Mesodermal cell (in vitro differentiated cells): ENCODE data around the gene SDK1.
A peak's percentile ranks its signal among the peaks of the same experiment; 100 is the strongest.

Experiments used
- H3K27ac ChIP-seq: 2 replicates; pipeline ENCODE4 v1.7.0; 2013; ENCODE audit warnings: mild to moderate bottlenecking, low read depth, low read length, moderate library complexity; ENCODE audit not compliant: severe bottlenecking
- H3K36me3 ChIP-seq: 2 replicates; pipeline ENCODE4 v1.7.1; 2013; ENCODE audit warnings: mild to moderate bottlenecking, low read length, moderate library complexity; ENCODE audit not compliant: control insufficient read depth, insufficient read depth
- H3K4me1 ChIP-seq: one replicate; pipeline ENCODE4 v1.7.1; 2013; ENCODE audit warnings: mild to moderate bottlenecking, low read length; ENCODE audit not compliant: insufficient read depth, control insufficient read depth, poor library complexity, severe bottlenecking
- H3K4me3 ChIP-seq: 2 replicates; pipeline ENCODE4 v1.7.0; 2013; ENCODE audit warnings: low read length, control low read depth, mild to moderate bottlenecking; ENCODE audit not compliant: insufficient read depth, poor library complexity, severe bottlenecking; ENCODE audit errors: extremely low read depth
- H3K9me3 ChIP-seq: 2 replicates; pipeline ENCODE4 v1.7.1; 2013; ENCODE audit warnings: mild to moderate bottlenecking, low read length, moderate library complexity; ENCODE audit not compliant: control insufficient read depth
- WGBS, 2 experiments: methylation state at CpG; one replicate each; pipeline ENCODE4 v1.1.5; 2013; ENCODE audit warnings: missing lambda C conversion rate in 2 of 2; ENCODE audit not compliant: insufficient coverage in 2 of 2; 5-methylcytosine and 5-hydroxymethylcytosine counted together

Gene SDK1

DNA sequence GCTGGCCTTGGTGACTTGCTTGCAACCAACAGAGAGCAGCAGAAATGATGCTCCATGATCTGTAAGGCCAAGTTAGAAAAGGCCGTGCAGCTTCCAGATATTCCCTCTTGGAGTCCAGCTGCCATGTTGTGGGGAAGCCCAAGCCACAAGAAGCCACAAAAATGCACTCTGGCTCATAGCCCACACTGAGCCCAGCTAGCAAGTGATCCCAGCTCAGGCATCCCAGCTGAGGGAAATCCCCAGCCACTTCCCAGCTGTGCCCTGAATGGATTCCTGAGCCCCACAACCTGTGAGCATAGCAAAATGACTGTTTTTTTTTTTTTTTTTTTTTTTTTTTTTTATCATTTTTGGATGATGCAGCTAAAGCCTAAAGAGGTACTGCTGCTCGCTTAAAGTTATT is 11.1 kb upstream of the SDK1 start:
- H3K4me1 ChIP-seq = no peaks in the 10 kb centered on the region
- H3K9me3 ChIP-seq = peaks cover 3% of the 10 kb centered on the region
- WGBS, 2 experiments = 63 to 89% methylated on average over 1 of the region's 2 CpGs
- no peaks in the 10 kb centered on the region for H3K36me3 ChIP-seq
- no peak overlapping the region for H3K4me3 ChIP-seq
- H3K27ac ChIP-seq = no peak overlapping the region

DNA sequence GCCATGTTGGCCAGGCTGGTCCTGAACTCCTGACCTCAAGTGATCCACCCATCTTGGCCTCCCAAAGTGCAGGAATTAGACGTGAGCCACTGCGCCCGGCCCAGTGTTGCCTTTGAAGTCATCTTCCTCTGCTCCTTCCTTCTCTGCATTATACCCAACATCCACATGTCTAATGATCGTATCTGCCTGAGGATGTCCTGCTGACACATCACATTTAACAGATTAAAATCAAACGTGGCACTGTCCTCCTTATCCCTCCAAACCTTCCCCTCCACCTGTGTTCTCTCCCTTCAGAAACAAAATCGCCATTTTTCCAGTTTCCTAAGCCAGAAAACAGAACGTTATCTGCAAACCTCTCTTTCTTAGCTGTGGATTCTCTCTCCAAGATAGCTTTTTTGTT is 8.4 kb upstream of the SDK1 start:
- H3K9me3 ChIP-seq = peaks cover 3% of the 10 kb centered on the region
- no peak overlapping the region for H3K27ac ChIP-seq
- H3K4me3 ChIP-seq = no peak overlapping the region
- no peaks in the 10 kb centered on the region for H3K4me1 ChIP-seq
- no peaks in the 10 kb centered on the region for H3K36me3 ChIP-seq
- 68 to 96% methylated on average over 5 to 6 of the region's 7 CpGs for WGBS, 2 experiments

DNA sequence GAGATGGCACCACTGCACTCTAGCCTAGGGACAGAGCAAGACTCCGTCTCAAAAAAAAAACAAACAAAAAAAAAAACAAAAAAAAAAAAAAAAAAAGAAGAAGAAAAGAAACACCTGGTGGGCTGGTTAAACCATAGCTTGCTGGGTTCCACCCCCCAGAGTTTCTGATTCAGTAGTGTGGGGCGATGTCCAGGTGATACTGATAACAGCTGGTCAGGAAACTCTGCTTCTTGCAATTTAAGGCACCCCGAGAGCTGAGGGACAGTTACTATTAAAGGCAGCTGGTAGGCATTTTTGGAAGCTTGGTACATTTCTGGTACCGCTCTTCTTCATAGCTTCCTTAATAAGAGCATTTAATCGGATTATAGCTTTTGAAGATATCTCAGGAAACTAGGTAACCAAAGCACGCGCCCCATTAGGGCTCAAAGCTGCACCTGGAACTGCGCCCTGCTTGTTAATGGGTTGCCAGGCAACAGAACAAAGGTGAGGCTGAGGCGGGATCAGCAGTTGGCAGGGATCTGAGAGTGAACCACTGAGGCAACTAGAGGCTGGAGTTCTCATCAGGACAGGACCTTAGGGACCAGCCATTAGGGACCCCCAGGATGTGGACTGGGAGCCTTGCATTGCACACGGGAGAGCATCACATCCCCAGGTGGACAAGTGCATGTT is 6.5 kb upstream of the SDK1 start:
- WGBS, 2 experiments = 89 to 92% methylated on average over 8 to 9 of the region's 10 CpGs

DNA sequence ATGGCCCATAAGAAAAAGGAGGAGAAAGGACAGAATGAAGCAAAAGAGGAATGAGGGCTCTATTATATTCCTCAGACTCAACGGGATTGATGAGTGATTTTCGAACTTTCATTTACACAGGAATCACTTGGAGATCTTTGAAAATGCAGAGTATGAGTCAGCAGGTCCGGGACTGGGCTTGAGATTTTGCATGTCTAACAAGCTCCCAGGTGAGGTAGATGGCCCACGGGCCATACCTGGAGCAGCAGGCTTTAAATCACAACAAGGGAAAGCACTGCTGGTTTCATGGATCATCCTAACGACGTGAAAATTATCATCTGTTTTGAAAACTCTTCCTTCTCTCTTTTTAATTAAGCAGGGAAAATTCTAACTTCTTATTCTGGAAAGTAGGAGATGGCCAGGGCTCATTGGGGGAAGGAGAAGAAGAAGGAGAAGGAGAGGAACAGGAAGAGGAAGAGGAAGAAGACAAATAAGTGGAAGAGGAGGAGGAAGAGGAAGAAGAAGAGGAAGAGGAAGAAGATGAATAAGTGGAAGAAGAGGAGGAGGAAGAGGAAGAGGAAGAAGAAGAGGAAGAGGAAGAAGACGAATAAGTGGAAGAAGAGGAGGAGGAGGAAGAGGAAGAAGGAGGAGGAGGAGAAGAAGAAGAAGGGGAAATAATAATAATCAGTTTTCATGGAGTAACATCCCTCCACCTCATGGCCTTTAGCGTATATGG is 3.8 kb upstream of the SDK1 start:
- 59 to 77% methylated on average over 5 to 7 of the region's 8 CpGs for WGBS, 2 experiments
- Histone ChIP-seq H3K9me3 (no peaks in the 10 kb centered on the region), H3K36me3 (no peaks in the 10 kb centered on the region), H3K4me1 (no peaks in the 10 kb centered on the region), H3K27ac (no peak overlapping the region), H3K4me3 (no peak overlapping the region)

More for the DNA sequence above, 6.5 kb upstream of the SDK1 start:
- no peak overlapping the region for H3K4me3 ChIP-seq
- H3K4me1 ChIP-seq = no peaks in the 10 kb centered on the region
- H3K9me3 ChIP-seq = peaks cover 3% of the 10 kb centered on the region
- no peaks in the 10 kb centered on the region for H3K36me3 ChIP-seq
- no peak overlapping the region for H3K27ac ChIP-seq

DNA sequence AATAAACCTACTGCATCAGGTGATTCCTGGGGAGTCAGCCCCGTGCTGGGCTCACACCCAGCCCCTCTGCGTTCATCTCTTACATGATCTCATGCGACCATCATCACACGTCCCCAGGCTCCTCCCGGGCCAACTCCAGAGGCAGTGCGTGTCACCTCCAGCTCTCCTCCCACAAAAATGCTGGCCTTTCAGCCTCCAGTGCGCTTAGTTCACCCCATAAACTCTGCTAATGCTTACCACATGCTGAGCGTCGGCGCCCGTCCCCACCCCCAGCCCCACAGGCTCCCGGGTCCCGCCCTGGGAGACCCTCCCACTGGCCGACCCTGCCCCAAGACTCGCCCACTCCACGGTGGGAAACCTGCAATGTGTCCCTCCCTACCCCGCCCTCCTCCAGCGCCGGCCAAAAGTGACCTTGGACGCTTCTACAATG is 816 bp upstream of the SDK1 start:
- peak overlapping the region; percentile 46 for H3K4me3 ChIP-seq
- no peak overlapping the region for H3K27ac ChIP-seq
- no peaks in the 10 kb centered on the region for H3K4me1 ChIP-seq
- no peaks in the 10 kb centered on the region for H3K9me3 ChIP-seq
- no peaks in the 10 kb centered on the region for H3K36me3 ChIP-seq
- 6 to 9% methylated on average over 19 to 20 of the region's 20 CpGs for WGBS, 2 experiments

DNA sequence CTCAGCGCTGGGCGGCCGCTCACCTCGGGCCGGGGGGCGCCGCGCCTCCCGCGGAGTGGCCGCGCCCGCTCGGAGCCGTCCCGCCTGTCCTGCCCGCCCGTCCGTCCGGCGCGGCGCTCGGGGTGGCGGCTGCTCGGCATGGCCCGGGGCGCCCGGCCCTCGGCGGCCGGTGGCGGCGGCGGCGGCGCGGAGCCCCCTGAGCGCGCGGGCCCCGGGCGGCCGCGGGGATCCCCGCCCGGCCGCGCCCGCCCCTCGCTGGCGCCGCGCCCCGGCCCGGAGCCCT is 338 bp downstream of the SDK1 start:
- Histone ChIP-seq H3K4me1 (no peaks in the 10 kb centered on the region), H3K36me3 (no peaks in the 10 kb centered on the region), H3K4me3 (peak overlapping the region; percentile 27), H3K9me3 (no peaks in the 10 kb centered on the region), H3K27ac (no peak overlapping the region)
- 0% methylated on average over 1 to 46 of the region's 56 CpGs for WGBS, 2 experiments

DNA sequence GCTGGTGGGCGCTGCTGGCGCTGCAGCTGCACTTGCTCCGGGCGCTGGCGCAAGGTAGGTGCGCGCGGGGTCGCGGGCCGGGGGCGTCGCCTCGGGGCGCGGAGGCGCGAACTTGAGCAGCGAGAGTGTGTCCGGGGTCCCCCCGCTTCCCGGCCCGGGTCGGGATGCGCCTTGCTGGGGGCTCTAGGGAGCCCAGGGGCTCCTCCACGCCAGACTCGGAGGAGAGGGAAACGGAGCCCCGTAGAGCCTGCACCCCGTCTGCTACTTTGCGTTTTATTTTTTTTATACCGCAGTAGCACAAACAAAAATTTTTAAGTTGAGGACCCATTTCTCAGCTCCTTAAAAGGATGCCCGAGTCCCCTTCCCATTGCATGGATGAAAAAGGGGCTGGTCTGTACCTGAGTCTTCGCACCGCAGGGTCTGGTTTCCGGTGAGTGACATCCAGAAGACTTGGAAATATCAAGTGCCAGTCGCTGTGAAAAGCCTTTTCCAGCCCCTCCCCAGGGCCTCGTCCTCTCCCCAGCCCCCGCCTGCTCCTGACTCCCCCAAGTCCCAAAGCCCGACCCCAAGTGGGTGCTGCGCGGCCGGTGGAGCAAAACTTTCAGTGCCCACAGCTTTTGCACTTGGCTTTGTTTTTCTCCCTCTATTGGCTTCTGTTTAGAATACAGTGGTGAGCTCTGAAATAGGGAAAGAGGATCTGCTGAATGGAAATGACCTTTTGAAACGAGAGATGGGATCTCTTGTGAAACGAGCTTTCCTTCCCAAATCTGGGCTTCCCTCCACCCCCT is 973 bp downstream of the SDK1 start:
- Histone ChIP-seq H3K9me3 (no peaks in the 10 kb centered on the region), H3K4me3 (peak overlapping the region; percentile 43), H3K27ac (no peak overlapping the region), H3K4me1 (no peaks in the 10 kb centered on the region), H3K36me3 (no peaks in the 10 kb centered on the region)
- 0 to 1% methylated on average over 14 to 40 of the region's 45 CpGs for WGBS, 2 experiments

DNA sequence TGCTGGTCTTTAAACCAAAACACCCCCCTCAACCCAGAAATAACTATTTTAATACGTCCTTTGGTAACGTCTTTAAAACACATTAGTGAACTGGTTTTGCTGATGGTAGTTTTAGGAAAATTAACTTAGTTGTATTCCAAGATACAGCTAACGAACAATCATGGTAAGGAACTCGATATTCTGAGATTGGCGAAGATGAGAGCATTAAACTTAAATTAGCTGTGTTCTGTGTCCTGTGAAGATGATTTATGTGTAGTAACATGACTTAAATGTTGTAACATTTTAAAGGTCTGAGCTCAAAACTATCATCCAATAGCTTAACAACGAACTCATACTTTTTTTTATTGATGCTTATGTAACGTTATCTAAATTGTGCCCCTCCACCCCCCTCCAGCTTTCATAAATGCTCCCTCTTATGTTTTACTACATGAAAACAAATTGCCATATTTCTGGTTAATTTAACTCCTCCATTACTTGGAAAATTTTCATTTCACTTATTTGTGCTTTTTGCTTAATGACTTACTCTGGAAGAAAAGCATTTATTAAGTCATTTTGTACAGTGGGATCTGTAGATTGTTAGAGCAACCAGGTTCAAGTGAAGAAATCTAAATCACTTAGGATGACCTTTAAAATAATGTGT is 1.7 kb downstream of the SDK1 start:
- WGBS, 2 experiments = 90 to 91% methylated on average over 2 to 6 of the region's 7 CpGs
- H3K36me3 ChIP-seq = no peaks in the 10 kb centered on the region
- no peak overlapping the region for H3K27ac ChIP-seq
- no peaks in the 10 kb centered on the region for H3K4me1 ChIP-seq
- H3K4me3 ChIP-seq = peak overlapping the region; percentile 43
- no peaks in the 10 kb centered on the region for H3K9me3 ChIP-seq

DNA sequence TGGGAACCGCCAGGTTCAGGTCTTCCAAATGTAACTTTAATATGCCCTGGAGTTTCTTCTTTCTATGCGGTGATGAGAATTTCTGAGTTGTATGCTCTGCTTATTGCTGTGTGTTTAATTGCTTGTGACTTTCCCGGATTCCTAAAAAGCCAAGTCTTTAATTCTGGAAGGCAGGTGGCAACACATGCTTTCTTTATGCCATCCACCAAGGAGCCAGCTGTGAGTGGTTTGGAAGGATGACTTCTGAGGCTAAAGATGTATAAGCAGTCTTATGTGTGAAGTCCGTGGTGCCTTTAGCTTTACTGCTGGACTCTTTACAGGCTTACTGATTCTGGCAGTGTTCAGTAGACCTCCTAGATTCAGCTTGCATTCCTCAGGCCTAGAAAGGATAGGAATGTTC is 3.1 kb downstream of the SDK1 start:
- H3K4me3 ChIP-seq = no peak overlapping the region
- no peaks in the 10 kb centered on the region for H3K36me3 ChIP-seq
- no peak overlapping the region for H3K27ac ChIP-seq
- H3K4me1 ChIP-seq = no peaks in the 10 kb centered on the region
- 96 to 100% methylated on average over 2 to 3 of the region's 4 CpGs for WGBS, 2 experiments
- no peaks in the 10 kb centered on the region for H3K9me3 ChIP-seq

DNA sequence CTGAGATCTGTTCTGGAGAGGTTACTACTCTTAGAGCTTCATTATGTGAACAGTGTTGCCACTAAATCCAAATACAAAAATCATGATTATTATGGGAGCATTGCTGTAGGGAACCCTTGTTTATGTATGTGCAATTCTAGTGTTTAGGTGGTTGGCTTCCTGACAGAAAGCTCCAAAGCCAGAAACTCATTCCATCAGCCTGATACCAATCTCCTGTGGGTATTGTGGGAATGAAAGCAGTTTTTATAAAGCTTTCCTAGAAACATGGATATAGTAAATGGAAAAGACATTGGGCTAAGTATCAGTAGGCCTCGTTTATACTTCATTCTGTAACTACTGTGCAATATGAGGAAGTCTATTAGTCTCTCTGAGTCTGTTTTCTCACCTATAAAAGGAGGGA is 6.4 kb downstream of the SDK1 start:
- no peak overlapping the region for H3K4me3 ChIP-seq
- no peaks in the 10 kb centered on the region for H3K36me3 ChIP-seq
- no peaks in the 10 kb centered on the region for H3K4me1 ChIP-seq
- H3K27ac ChIP-seq = no peak overlapping the region
- no CpG with 5 or more reads among the region's 1 CpG for WGBS, 2 experiments
- H3K9me3 ChIP-seq = no peaks in the 10 kb centered on the region
